CD14-positive monocyte (primary cell): Measurements from ENCODE around the gene ELP6. TPM values are rescaled to one million over a fixed set of nuclear protein-coding genes. Genes with fewer than 3 reads are reported as not detected.

ENCODE experiments used
- DNase-seq, 3 donors: peaks; one replicate each; pipeline ENCODE4 v3.0.0-alpha.2; 2011 to 2022
- H2AFZ ChIP-seq: 2 replicates; pipeline ENCODE4 v1.6.0; 2012; ENCODE audit warnings: mild to moderate bottlenecking, low read depth, low read length, inconsistent platforms; ENCODE audit not compliant: insufficient read depth, poor library complexity, severe bottlenecking
- H3K27ac ChIP-seq, 2 donors: 1 replicate in 1 of 2; 2 replicates in 1 of 2; pipeline ENCODE4 v1.5.1; 2012 to 2013; ENCODE audit warnings: low read length in 2 of 2, control low read depth in 1 of 2, inconsistent platforms in 1 of 2, low read depth in 1 of 2, mild to moderate bottlenecking in 1 of 2
- H3K27me3 ChIP-seq, 2 donors: one replicate each; pipeline versions ENCODE4 v1.6.0 to v1.6.1; 2011 to 2013; ENCODE audit warnings: low read length in 2 of 2; ENCODE audit not compliant: control insufficient read depth in 2 of 2, insufficient read depth in 2 of 2
- H3K36me3 ChIP-seq, 2 donors: replicated peaks in 1 of 2; 1 replicate in 1 of 2; 2 replicates in 1 of 2; pipeline versions ENCODE4 v1.5.1 to v1.6.1; 2012 to 2013; ENCODE audit warnings: low read length in 2 of 2, control low read depth in 1 of 2, inconsistent platforms in 1 of 2, mild to moderate bottlenecking in 1 of 2; ENCODE audit not compliant: insufficient read depth in 2 of 2, control insufficient read depth in 1 of 2
- H3K4me1 ChIP-seq, 2 donors: 1 replicate in 1 of 2; 2 replicates in 1 of 2; pipeline versions ENCODE4 v1.5.1 to v1.6.1; 2012 to 2013; ENCODE audit warnings: low read length in 2 of 2, control low read depth in 1 of 2, inconsistent platforms in 1 of 2, mild to moderate bottlenecking in 1 of 2, moderate library complexity in 1 of 2; ENCODE audit not compliant: insufficient read depth in 2 of 2, control insufficient read depth in 1 of 2
- H3K4me2 ChIP-seq: replicated peaks from 2 replicates; pipeline ENCODE3; 2012; ENCODE audit warnings: low read length, moderate library complexity, mild to moderate bottlenecking; ENCODE audit not compliant: poor library complexity, severe bottlenecking; ENCODE audit errors: extremely low read depth
- H3K4me3 ChIP-seq, 3 experiments: fragments of 200-600 bp in 1 of 3; sonication (generic) in 1 of 3; replicated peaks in 1 of 3; 1 replicate in 2 of 3; 2 replicates in 1 of 3; pipeline ENCODE4 v1.5.1; 2011 to 2013; ENCODE audit warnings: low read length in 3 of 3, mild to moderate bottlenecking in 3 of 3, control low read depth in 2 of 3, low read depth in 2 of 3, inconsistent platforms in 1 of 3, moderate library complexity in 1 of 3
- H3K79me2 ChIP-seq: 2 replicates; pipeline ENCODE4 v1.6.0; 2012; ENCODE audit warnings: mild to moderate bottlenecking, control low read depth, inconsistent platforms, low read length, moderate library complexity; ENCODE audit not compliant: insufficient read depth
- H3K9ac ChIP-seq: 2 replicates; pipeline ENCODE4 v1.6.0; 2017; ENCODE audit warnings: low read length, mild to moderate bottlenecking; ENCODE audit not compliant: insufficient read depth, poor library complexity, severe bottlenecking
- H3K9me3 ChIP-seq, 2 donors: replicated peaks in 1 of 2; 1 replicate in 1 of 2; 2 replicates in 1 of 2; pipeline versions ENCODE4 v1.5.1 to v1.6.1; 2012 to 2013; ENCODE audit warnings: low read length in 2 of 2, control low read depth in 1 of 2; ENCODE audit not compliant: control insufficient read depth in 1 of 2, insufficient read depth in 1 of 2
- H4K20me1 ChIP-seq: 2 replicates; pipeline ENCODE4 v1.6.0; 2012; ENCODE audit warnings: mild to moderate bottlenecking, low read length, control low read depth, moderate library complexity; ENCODE audit not compliant: insufficient read depth
- H3K27ac Mint-ChIP-seq, 7 donors: one replicate each; pipeline ENCODE4 v1.8.0; 2020; ENCODE audit warnings: mild to moderate bottlenecking in 7 of 7, mixed read lengths in 7 of 7, moderate library complexity in 6 of 7, inconsistent platforms in 2 of 7
- H3K27me3 Mint-ChIP-seq, 3 donors: one replicate each; pipeline ENCODE4 v1.8.0; 2021 to 2022; ENCODE audit warnings: low read depth in 3 of 3, mild to moderate bottlenecking in 3 of 3, mixed read lengths in 3 of 3, moderate library complexity in 3 of 3, inconsistent platforms in 1 of 3
- H3K36me3 Mint-ChIP-seq, 2 donors: one replicate each; pipeline ENCODE4 v1.8.0; 2020; ENCODE audit warnings: mixed read lengths in 2 of 2, inconsistent platforms in 1 of 2, mild to moderate bottlenecking in 1 of 2
- H3K4me1 Mint-ChIP-seq: one replicate; pipeline ENCODE4 v1.8.0; 2020; ENCODE audit warnings: mild to moderate bottlenecking, mixed read lengths
- H3K4me3 Mint-ChIP-seq, 2 donors: one replicate each; pipeline ENCODE4 v1.8.0; 2020; ENCODE audit warnings: mild to moderate bottlenecking in 2 of 2, mixed read lengths in 2 of 2, moderate library complexity in 1 of 2
- H3K9me3 Mint-ChIP-seq, 7 donors: one replicate each; pipeline ENCODE4 v1.8.0; 2020 to 2022; ENCODE audit warnings: mixed read lengths in 7 of 7, mild to moderate bottlenecking in 6 of 7, moderate library complexity in 6 of 7, inconsistent platforms in 2 of 7
- CTCF ChIP-seq: fragments of 200-600 bp; IDR thresholded peaks from one replicate; pipeline ENCODE4 v1.8.0; 2022; ENCODE audit warnings: antibody characterized with exemption, mild to moderate bottlenecking
- WGBS: methylation state at CpG from one replicate; pipeline ENCODE4 v1.1.5; 2013; ENCODE audit warnings: missing lambda C conversion rate; ENCODE audit not compliant: insufficient coverage; 5-methylcytosine and 5-hydroxymethylcytosine counted together
- intact Hi-C, 2 donors: fragments of 100-400 bp; cut with micrococcal nuclease; formaldehyde crosslinking; loops; one replicate each; pipeline versions ENCODE4 v1.15.0 to v1.15.1; 2023
- polyA plus RNA-seq, 3 donors: library from polyadenylated mRNA; depleted of rRNA in 1 of 3; unstranded in 2 of 3; stranded (reverse) in 1 of 3; fragments of 300-500 nt in 2 of 3; fragments of >200 nt in 1 of 3; fragmentation: Illumina TruSeq in 2 of 3; gene quantifications; 1 replicate in 2 of 3; 2 replicates in 1 of 3; pipeline ENCODE4 v1.2.3, GENCODE V29; 2012 to 2021

ELP6 gene
- polyA plus RNA-seq, 3 donors: 14.0 to 18.3 (median 14.9) TPM

GRCh38 chr3:47491186-47491585, 22.3 kb downstream of the ELP6 start:
- Histone ChIP-seq H3K9me3 (no peaks in the 10 kb centered on the region), H3K79me2 (no peaks in the 10 kb centered on the region), H2AFZ (no peak overlapping the region), H3K4me3 (no peak overlapping the region), H3K36me3 (peaks cover 14 to 23% of the 10 kb centered on the region in 2 donors), H3K27ac (no peak overlapping the region), H3K9ac (no peak overlapping the region), H3K4me2 (no peak overlapping the region), H3K27me3 (no peaks in the 10 kb centered on the region), H3K4me1 (no peaks in the 10 kb centered on the region), H4K20me1 (no peaks in the 10 kb centered on the region)
- Mint-ChIP-seq H3K4me3 (no peak overlapping the region), H3K27ac (peak overlapping the region in 1 of 7 donors; percentile 63), H3K4me1 (no peaks in the 10 kb centered on the region), H3K36me3 (peaks cover 20 to 27% of the 10 kb centered on the region in 2 donors), H3K27me3 (no peaks in the 10 kb centered on the region), H3K9me3 (no peaks in the 10 kb centered on the region)
- no peak for TF ChIP-seq CTCF
- no peak for DNase-seq
- intact Hi-C loops: no loop called here
- WGBS: 100% methylated on average over 1 of the region's 3 CpGs

GRCh38 chr3:47487265-47487664, 26.2 kb downstream of the ELP6 start:
- Mint-ChIP-seq H3K36me3 (peaks cover 7 to 9% of the 10 kb centered on the region in 2 donors), H3K27me3 (peaks cover 0 to 2% (median 0%) of the 10 kb centered on the region in 3 donors), H3K4me3 (no peak overlapping the region), H3K27ac (no peak overlapping the region), H3K4me1 (no peaks in the 10 kb centered on the region), H3K9me3 (no peaks in the 10 kb centered on the region)
- H3K4me2 ChIP-seq: no peak overlapping the region
- H3K4me3 ChIP-seq: no peak overlapping the region
- H3K27me3 ChIP-seq: no peaks in the 10 kb centered on the region
- no peak overlapping the region for H2AFZ ChIP-seq
- WGBS: 100% methylated on average over 1 of the region's 2 CpGs
- H3K4me1 ChIP-seq: no peaks in the 10 kb centered on the region
- H3K27ac ChIP-seq: no peak overlapping the region
- intact Hi-C loops: no loop called here
- no peak for DNase-seq
- H3K79me2 ChIP-seq: no peaks in the 10 kb centered on the region
- TF ChIP-seq CTCF: no peak
- H3K9me3 ChIP-seq: no peaks in the 10 kb centered on the region
- no peak overlapping the region for H3K9ac ChIP-seq
- H3K36me3 ChIP-seq: peaks cover 0 to 6% of the 10 kb centered on the region in 2 donors
- H4K20me1 ChIP-seq: no peaks in the 10 kb centered on the region
